HG02943 (cell line): ENCODE results near the gene IL10RB.
"Not testable (repeated sequence)": the region's sequence is repeated elsewhere in the genome, so short reads cannot be mapped to it uniquely, and the experiment has no call there.

Source experiments
- ATAC-seq: cut with Tn5 transposase; IDR thresholded peaks from one replicate; pipeline ENCODE4 v1.9.1; 2021; ENCODE audit warnings: mild to moderate bottlenecking, low read depth, moderate library complexity; ENCODE audit not compliant: unreplicated experiment

The IL10RB gene

DNA sequence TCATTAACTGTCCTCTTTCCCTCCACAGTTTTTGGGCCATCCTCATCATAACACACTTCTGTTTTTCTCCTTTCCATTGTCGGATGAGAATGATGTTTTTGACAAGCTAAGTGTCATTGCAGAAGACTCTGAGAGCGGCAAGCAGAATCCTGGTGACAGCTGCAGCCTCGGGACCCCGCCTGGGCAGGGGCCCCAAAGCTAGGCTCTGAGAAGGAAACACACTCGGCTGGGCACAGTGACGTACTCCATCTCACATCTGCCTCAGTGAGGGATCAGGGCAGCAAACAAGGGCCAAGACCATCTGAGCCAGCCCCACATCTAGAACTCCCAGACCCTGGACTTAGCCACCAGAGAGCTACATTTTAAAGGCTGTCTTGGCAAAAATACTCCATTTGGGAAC is 30.0 kb downstream of the IL10RB start:
- ATAC-seq, result no peak

DNA sequence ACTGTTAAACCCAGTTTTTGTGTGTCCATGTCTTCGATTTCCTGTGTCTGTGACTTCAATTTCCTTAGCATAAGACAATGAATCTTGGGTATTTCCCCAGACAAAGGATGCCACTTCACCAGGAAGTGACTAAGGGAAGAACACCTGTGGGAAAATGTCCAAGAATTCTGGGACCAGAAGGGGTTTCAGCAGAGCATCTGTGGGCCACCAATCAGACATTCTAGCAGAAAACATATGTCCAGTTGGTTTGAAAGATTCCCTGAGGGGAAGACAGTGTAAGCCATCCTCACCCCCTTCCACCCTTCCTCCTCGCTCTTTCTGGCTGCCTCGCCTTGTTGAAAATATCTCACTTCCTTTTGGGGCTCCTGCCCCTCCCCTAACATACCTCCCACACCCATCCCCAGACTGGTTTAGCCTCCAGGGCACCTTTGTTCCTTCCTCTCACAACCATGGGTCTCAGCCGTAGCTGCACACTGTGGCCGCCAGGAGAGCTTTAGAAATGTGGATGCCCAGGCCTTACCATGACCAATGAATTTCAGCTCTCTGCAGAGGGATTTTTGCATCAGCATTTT is 33.1 kb downstream of the IL10RB start:
- peak; percentile 85 for ATAC-seq

DNA sequence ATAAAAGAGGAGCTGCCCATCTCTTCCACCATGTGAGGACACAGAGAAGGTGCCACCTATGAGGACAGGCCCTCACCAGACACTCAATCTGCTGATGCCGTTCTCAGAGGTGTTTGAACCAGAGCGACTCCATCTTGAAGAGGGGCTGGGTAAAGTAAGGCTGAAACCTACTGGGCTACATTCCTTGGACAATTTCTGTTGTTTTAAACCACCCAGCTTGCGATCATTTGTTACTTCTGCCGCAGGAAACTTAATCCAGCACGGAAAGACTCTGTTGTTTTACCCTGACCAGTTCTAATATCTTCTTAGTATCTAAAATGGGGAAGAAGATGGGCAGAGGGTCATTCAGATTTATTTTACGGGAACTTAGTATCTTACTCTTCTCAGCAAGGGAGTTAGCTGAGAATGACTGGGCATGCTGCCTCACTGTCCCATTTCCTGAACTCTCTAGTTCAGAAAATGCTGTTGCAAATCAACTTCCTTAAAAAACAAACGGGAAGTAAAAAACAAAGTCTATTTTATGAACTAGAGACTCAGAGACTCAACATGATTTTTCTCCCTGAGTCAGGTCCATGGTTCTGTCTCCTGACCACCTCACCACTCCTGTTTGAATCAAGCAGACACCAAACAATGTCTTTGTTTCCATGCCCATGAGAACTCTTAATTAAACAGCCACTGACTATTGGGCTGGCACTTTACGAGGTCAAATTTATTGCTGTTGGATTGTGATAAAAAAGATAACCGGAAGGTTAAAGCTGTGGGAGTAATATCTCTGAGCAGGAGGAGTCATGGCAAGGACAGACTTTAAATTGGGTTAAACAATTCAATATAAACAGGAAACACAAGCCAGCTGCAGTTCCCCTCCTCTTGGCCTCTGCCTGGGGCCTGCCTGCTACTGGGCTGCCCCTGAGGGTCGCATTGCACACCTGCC is 34.8 kb downstream of the IL10RB start:
- ATAC-seq, result no peak

DNA sequence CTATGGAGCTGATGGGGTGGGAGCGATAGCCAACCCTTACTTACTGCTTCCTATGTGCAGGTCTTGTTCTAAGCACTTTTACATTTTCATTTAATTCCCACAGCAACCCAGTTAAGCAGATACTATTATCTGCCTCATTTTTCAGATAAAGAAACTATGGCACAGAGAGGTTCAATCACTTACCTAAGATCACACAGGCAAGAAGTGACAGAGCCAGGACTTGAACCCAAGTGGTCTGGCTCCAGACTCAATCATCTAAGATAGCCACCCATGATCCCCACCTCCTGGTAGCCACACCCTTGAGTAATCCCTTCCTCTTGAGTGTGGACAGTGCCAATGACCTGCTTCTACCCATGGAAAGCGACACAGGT is 35.5 kb downstream of the IL10RB start:
- ATAC-seq, result no peak

DNA sequence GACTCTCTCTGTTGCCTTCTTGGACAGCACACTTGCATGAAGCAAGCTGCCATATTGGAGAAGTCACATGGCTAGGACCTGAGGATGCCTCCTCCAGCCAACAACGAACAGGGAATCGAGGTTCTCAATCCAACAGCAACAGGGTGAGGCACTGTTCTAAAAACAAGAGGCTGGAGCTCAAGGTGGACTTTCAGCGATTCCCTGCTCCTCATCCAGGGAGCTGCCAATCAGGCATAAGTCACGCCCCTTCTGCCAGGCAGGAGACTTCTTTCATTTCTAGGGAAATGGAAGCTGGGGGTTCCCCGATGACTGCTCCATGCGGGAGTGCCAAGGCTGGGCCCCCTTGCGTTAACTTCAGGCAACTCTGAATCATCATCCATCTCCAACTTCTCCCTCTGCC is 35.9 kb downstream of the IL10RB start:
- ATAC-seq, result no peak

DNA sequence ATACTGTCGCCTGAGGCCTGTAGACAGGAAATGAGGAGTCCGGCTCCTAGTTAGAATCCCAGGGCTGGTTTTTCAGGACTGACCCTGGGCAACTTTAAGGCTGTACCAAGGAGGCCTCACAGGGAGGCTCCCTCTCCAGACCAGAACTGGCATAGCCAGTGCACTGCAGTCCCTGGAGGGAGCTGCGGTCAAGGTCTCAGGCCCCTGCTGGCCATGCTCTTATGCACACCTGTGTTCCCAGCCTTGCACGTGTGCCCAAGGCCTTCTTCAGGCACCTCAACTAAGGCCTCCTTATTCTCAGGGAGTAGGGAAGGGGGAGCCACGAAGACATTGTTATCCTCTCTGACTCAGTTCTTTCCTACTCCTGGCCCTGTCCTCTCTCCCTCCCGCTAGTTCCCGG is 36.6 kb downstream of the IL10RB start:
- ATAC-seq, result no peak

DNA sequence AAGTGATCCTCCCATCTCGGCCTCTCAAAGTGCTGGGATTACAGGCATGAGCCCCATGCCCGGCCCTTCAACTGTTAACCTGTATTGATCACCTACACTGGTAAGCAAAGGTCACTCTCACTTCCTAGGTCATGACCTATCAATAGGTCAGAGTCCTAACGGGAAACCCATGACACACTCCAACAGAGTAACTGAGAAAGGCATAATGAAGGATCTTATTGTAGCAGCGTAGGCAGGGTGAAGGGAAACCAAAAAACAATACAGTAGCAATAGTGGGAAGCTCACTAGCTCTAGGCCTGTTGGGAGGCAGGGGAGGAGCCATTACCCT is 39.1 kb downstream of the IL10RB start:
- no peak for ATAC-seq

DNA sequence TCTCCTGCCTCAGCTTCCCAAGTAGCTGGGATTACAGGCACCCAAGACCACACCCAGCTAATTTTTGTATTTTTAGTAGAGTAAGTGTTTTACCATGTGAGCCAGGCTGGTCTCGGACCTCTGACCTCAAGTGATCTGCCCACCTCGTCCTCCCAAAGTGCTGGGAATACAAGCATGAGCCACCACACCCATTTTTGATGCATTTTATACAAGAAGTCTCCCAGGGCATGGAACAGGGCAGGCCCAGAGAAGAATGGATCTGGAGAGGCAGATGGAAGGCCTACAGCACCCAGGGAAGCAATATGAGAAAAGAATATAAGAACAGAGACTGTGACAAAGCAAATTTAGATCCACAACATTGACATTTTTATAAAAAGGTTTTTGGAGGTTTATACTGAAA is 39.8 kb downstream of the IL10RB start:
- ATAC-seq, result no peak

DNA sequence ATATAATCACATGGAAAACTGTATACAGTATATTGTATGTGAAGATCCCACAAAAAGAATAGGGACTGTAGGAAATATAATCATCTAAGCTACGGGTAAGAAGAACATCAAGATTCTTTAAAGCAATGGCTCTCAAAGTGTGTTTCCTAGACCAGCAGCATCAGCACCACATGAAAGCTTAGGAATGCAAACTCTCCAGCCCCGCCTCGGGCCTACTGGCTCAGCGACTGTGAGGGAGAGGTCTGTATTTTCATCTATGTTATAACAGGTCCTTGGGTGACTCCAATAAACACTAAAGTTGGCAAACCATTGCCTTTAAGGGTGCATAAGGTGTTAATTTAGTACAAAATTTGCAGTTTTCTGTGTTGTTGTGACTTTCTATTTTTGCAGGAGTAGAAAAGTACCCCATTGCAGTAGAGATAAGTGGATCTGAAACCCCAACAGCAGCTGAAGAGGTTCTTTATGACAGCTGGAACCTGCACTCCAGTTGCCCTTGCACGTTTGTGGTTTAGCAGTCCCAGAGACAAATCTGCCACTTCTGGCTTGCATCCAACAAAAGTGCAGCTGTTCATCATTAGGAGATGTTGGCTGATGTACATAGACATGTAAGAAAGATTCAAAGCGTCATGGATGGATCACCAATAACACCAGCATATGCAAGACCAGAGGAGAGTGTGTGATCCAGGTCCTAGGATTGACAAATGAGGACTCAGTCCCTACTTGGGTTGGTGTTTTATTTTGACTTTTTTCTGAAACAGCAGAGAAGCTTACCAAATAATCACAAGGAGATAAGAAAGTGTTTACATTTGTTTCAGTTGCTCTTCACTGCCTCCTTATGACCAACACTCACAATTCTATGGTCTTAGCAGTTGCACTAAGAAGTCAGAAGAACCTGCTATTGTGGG is 42.7 kb downstream of the IL10RB start:
- peak; percentile 93 for ATAC-seq

DNA sequence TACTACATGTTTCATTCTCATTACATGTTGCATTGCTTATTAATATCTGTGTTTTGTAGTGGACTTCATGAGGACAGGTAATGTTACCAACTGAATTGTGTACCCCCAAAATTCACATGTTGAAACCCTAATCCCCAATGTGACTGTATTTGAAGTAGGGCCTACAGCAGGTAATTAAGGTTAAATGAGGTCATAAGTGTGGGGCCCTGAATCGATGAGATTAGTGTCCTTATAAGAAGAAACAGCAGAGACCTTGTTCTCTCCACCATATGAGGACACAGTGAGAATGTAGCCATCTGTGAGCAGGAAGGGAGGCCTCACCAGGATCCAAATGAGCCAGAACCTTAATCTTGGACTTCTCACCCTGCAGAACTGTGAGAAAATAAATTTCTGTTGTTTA is 43.6 kb downstream of the IL10RB start:
- ATAC-seq, result no peak

DNA sequence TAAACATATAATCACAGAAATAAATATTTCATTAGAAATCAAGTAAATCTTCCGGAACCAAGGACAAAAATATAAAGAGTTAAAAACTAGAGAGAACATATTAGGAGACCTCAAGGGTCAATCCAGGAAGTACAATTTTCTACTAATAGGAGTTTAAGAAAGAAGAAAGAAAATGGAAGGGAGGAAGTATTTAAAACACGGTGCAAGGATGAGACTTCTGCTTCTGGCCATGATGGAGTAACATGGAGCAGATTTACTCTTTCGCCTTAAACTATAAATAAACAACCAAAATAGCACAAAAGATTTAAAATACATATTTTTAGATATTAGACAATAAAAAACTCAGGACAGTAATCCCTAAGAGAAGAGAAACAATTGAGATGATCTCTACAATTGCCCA is 46.0 kb downstream of the IL10RB start:
- ATAC-seq, result no peak

DNA sequence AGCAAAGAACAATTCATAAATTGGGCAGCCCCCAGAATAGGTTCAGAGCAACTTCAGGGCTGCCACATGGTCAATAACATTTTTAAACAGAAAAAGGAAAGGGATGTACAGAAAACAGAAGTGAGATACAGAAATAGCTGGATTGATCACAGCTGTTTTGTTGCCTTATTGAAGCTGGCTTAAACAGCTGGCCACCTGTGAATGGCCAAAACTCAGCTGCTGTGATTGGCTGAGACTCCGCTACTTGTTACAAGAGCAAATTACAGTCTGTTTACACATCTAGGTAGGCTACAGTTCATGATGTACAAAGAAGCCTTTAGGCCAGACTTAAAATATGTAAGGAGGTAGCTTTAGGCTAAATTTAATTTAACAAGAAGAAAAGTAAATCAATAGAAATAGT is 47.0 kb downstream of the IL10RB start:
- no peak for ATAC-seq

DNA sequence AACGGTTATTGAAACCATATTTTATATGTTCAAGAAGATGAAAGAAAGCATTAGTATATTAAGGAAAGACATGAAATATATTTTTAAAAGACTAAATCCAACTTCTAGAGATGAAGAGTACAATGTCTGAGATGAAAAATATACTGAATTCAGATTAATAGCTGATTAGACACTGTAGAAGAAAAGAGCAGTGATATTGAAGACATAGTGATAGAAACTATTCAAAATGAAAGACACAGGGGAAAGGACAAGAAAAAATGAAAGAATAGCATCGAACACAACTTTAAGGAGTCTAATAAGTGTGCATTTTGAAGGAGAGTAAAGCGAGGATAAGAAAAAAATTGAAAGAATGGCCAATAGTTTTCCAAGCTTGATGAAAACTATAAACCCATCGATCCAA is 47.4 kb downstream of the IL10RB start:
- no peak for ATAC-seq

DNA sequence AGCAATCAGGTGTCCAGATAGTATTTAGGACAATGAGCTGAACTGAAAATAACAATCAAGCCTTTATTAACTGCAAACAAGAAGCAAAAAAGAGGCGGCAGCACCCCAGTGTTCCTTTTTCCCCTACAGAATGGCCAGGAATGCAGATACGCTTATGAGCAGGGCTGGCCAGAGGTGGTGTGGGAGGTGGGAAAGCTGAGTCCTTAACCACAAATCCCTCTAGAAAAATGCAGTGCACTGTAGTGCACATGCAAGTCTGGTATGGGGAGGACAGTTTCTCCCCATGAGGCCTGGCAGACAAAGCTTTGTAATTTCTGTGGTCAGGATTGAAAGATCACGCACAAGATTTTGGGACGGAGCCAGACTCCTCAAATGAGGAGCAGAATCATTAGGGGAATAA is 47.9 kb downstream of the IL10RB start:
- ATAC-seq, result no peak

DNA sequence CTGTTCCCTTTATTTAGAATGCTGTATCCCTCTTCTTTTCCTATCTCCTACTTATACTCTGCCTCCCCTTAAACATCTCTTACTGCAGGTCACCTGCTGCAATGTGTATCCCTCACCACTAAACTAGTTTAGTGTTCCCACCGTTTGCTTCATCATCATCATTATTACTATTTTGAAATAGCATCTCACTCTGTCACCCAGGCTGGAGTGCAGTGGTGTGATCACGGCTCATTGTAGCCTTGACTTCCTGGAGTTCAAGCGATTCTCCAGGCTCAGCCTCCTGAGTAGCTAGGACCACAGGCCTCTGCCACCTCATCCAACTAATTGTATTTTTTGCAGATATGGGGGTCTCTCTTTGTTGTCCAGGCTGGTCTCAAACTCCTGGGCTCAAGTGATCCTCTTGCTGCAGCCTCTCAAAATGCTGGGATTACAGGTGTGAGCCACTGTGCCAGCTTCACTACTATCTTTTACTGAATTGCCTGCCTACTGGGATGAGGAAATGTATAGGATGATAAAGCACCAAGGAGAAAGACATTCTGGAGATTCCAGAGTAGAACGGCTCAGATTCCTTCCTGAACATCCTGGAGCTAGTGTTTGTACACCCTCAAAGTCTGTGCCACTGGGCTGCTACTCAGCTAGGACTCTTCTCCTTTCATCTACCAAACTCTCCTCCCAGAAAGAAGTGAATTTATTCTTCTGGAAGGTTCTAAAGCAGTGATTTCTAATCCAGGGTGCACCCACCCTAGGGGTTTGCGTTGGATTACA is 50.0 kb downstream of the IL10RB start:
- no peak for ATAC-seq

DNA sequence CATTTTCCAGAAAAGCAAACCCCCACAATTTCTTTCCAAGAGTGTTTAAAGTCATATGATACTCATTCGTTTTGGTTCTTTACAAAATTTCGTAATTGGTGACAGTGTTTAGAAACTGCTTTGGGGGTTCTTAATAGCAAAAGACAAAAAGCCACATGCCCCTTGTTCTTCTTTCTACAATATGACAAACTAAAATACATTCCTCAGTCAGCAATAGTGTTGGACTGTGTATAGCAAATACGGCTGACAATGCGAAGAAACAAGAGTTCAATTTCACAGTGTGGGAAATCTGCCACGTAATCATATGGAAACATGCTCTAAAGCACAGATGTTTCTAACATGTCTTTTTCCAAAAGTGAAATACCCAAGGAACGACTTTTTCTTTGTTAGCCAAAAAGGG is 51.0 kb downstream of the IL10RB start:
- ATAC-seq, result no peak

DNA sequence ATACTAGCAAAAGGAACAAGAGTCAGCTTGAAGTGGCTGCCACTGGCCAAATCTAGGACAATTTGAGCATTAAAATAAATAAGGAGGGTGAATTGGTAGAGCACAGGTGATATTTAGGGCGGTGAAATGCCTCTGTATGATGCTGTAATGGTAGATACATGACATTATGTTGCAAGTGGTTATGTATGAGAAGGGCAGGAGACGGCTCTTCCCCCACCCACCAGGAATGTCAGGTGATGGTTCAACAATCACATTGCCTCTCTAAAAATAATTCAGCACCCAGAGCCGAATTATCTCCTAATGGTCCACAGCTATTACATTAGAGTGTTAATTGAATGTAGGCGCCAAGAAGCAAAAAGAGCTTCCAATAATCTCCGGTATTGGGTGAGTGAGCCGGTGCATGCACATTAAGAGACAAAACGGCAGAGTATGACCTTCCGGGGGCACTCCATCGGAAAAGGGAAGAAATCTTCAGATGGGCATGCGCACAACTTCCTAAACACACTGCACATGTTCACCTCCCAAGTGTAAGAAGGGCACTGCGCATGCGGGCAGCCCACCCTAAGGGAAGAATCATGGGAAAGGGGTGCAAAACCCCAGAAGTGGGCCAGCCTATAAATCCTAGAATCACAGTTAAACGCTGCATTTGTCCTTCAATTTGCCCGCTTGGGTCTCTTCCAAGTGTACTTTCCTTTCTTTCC is 51.8 kb downstream of the IL10RB start:
- ATAC-seq, result no peak

DNA sequence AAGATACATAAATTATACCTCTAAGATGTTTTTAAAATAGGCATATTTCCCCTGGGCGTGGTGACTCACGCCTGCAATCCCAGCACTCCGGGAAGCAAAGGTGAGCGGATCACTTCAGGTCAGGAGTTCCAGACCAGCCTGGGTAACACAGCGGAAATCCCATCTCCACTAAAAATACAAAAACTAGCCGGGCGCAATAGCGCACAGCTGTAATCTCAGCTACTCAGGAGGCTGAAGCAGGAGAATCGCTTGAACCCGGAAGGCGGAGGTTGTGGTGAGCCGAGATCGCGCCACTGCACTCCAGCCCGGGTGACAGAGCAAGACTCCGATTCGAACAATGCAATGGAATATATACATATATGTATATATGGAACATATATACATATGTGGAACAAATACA is 54.8 kb downstream of the IL10RB start:
- ATAC-seq, result not testable (repeated sequence)

DNA sequence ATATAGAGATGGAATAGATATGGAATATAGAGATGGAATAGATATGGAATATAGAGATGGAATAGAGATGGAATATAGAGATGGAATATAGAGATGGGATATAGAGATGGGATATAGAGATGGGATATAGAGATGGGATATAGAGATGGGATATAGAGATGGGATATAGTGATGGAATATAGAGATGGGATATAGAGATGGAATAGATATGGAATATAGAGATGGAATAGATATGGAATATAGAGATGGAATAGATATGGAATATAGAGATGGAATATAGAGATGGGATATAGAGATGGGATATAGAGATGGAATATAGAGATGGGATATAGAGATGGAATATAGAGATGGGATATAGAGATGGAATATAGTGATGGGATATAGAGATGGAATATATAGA is 57.4 kb downstream of the IL10RB start:
- not testable (repeated sequence) for ATAC-seq
